ENCODE measurements around the gene SPRED3.

- TF ChIP-seq, protein P1, sequence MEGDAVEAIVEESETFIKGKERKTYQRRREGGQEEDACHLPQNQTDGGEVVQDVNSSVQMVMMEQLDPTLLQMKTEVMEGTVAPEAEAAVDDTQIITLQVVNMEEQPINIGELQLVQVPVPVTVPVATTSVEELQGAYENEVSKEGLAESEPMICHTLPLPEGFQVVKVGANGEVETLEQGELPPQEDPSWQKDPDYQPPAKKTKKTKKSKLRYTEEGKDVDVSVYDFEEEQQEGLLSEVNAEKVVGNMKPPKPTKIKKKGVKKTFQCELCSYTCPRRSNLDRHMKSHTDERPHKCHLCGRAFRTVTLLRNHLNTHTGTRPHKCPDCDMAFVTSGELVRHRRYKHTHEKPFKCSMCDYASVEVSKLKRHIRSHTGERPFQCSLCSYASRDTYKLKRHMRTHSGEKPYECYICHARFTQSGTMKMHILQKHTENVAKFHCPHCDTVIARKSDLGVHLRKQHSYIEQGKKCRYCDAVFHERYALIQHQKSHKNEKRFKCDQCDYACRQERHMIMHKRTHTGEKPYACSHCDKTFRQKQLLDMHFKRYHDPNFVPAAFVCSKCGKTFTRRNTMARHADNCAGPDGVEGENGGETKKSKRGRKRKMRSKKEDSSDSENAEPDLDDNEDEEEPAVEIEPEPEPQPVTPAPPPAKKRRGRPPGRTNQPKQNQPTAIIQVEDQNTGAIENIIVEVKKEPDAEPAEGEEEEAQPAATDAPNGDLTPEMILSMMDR (conservative IDR thresholded peaks at IDR 0.05; ENCODE audit: low read length): no peak
- no peak for TF ChIP-seq EZH2phosphoT487 (IDR thresholded peaks at IDR 0.05; ENCODE audit: borderline replicate concordance, low read depth, low read length)
Observed at GRCh38 chr19:38367041-38367440, 21.5 kb upstream of the SPRED3 start.

Data from OCI-LY7 (cell line).